HepG2 (cell line): ENCODE results near the gene C12orf43. TPM values are rescaled to one million over a fixed set of nuclear protein-coding genes. Genes with fewer than 3 reads are reported as not detected.

ENCODE experiments used
- ARID4A ChIP-seq: sonication (generic); formaldehyde crosslinking; IDR thresholded peaks from 2 replicates; pipeline ENCODE4 v1.5.0; 2020; ENCODE audit warnings: mild to moderate bottlenecking, missing genetic modification reagents, borderline replicate concordance
- ASH2L ChIP-seq: fragments of 300-600, 200-600 bp; sonication (generic); IDR thresholded peaks from 2 replicates; pipeline ENCODE4 v1.7.0; 2017; ENCODE audit warnings: low read depth, mild to moderate bottlenecking, moderate library complexity, mixed read lengths, low read length; ENCODE audit not compliant: insufficient read length
- BORCS8-MEF2B ChIP-seq: sonication (generic); formaldehyde crosslinking; IDR thresholded peaks from 2 replicates; pipeline ENCODE4 v1.8.0; 2022; ENCODE audit warnings: mild to moderate bottlenecking, missing genetic modification reagents
- DZIP1 ChIP-seq: sonication (generic); formaldehyde crosslinking; IDR thresholded peaks from 2 replicates; pipeline ENCODE4 v1.5.0; 2020; ENCODE audit warnings: mild to moderate bottlenecking, missing genetic modification reagents
- EEA1 ChIP-seq: sonication (generic); formaldehyde crosslinking; IDR thresholded peaks from 2 replicates; pipeline ENCODE4 v1.5.1; 2020; ENCODE audit warnings: mild to moderate bottlenecking, missing genetic modification reagents, borderline replicate concordance
- HNRNPL ChIP-seq: fragments of 200-400 bp; formaldehyde crosslinking; IDR thresholded peaks from 2 replicates; pipeline ENCODE4 v1.6.1; 2017; ENCODE audit warnings: mild to moderate bottlenecking, low read depth, low read length
- NFKBIZ ChIP-seq: IDR thresholded peaks from 2 replicates; pipeline ENCODE4 v1.6.1; 2018; ENCODE audit warnings: missing genetic modification reagents, missing compliant biosample characterization
- RCOR2 ChIP-seq: IDR thresholded peaks from 2 replicates; pipeline ENCODE4 v1.6.1; 2016; ENCODE audit warnings: missing biosample characterization, missing genetic modification reagents
- SETDB1 ChIP-seq: sonication (generic); formaldehyde crosslinking; IDR thresholded peaks from 2 replicates; pipeline ENCODE4 v1.5.1; 2020; ENCODE audit warnings: missing genetic modification reagents, mild to moderate bottlenecking, borderline replicate concordance
- SOX5 ChIP-seq: IDR thresholded peaks from 2 replicates; pipeline ENCODE4 v1.6.1; 2016; ENCODE audit warnings: borderline replicate concordance
- TSC22D2 ChIP-seq: sonication (generic); formaldehyde crosslinking; IDR thresholded peaks from 2 replicates; pipeline ENCODE4 v1.5.1; 2020; ENCODE audit warnings: missing genetic modification reagents, mild to moderate bottlenecking, borderline replicate concordance
- ZHX1 ChIP-seq: sonication (generic); formaldehyde crosslinking; IDR thresholded peaks from 2 replicates; pipeline ENCODE4 v1.8.1; 2022; ENCODE audit warnings: low read depth, mild to moderate bottlenecking, missing genetic modification reagents
- ZNF569 ChIP-seq: sonication (generic); formaldehyde crosslinking; IDR thresholded peaks from 2 replicates; pipeline ENCODE4 v1.5.0; 2020; ENCODE audit warnings: mild to moderate bottlenecking, missing genetic modification reagents, moderate library complexity, borderline replicate concordance
- ZNF639 ChIP-seq: conservative IDR thresholded peaks from 2 replicates; pipeline ENCODE4 v1.6.1; 2018; ENCODE audit warnings: missing genetic modification reagents
- ZNF672 ChIP-seq: sonication (generic); formaldehyde crosslinking; IDR thresholded peaks from 2 replicates; pipeline ENCODE4 v1.8.1; 2022; ENCODE audit warnings: missing genetic modification reagents
- ZNF75D ChIP-seq: sonication (generic); formaldehyde crosslinking; IDR thresholded peaks from 2 replicates; pipeline ENCODE4 v1.8.1; 2023; ENCODE audit warnings: missing genetic modification reagents, mild to moderate bottlenecking, borderline replicate concordance
- ZSCAN25 ChIP-seq: sonication (generic); formaldehyde crosslinking; IDR thresholded peaks from 2 replicates; pipeline ENCODE4 v1.8.0; 2022; ENCODE audit warnings: mild to moderate bottlenecking, missing genetic modification reagents
- polyA plus RNA-seq, 8 experiments: library from polyadenylated mRNA; depleted of rRNA in 3 of 8; stranded (reverse) in 7 of 8; unstranded in 1 of 8; fragments of >200 nt; fragmentation: Illumina TruSeq in 4 of 8; extraction: Trizol in 4 of 8; gene quantifications; 2 replicates each; pipeline versions ENCODE4 v1.2.1 to v1.2.3, GENCODE V29; 2011 to 2016; ENCODE audit warnings: low read depth in 4 of 8, missing spikeins in 1 of 8, mixed read lengths in 1 of 8; ENCODE audit not compliant: insufficient read depth in 1 of 8
- total RNA-seq, 5 experiments: library from RNA; depleted of rRNA; stranded (reverse); fragments of >200 nt; fragmentation: Illumina TruSeq; extraction: Trizol; gene quantifications; 2 replicates each; pipeline ENCODE4 v1.2.3, GENCODE V29; 2016; ENCODE audit warnings: low read depth in 1 of 5

Gene C12orf43
- total and polyA plus RNA-seq, 2 of the 13 experiments (the other 11 are each of a cell fraction or from before 2014, with no cell fraction given), result 7.9 to 11.1 TPM

GRCh38 chr12:120978296-120979219 is 37.7 kb downstream of the C12orf43 start, which contains the start of gene HNF1A (continued):
- TF ChIP-seq ASH2L (peak; percentile 96), EEA1 (no peak), BORCS8-MEF2B (peak; percentile 73), ZNF569 (CRISPR knock-in tag) (no peak), SOX5 (CRISPR knock-in tag) (peak; percentile 72), HNRNPL (peak; percentile 60; the same call in 1 of the 2 replicates), ZHX1 (CRISPR knock-in tag) (peak; percentile 70; the same call in 1 of the 2 replicates), NFKBIZ (CRISPR knock-in tag) (no peak), ARID4A (CRISPR knock-in tag) (peak; percentile 78), DZIP1 (CRISPR knock-in tag) (no peak), ZNF639 (CRISPR knock-in tag) (no peak), ZNF672 (CRISPR knock-in tag) (no peak), ZNF75D (CRISPR knock-in tag) (0 out of 2 replicates have a peak, but pooled peaks have one; percentile 61), RCOR2 (peak; percentile 74; the same call in 1 of the 2 replicates), SETDB1 (no peak), TSC22D2 (CRISPR knock-in tag) (no peak; the same call in 1 of the 2 replicates), ZSCAN25 (CRISPR knock-in tag) (peak; percentile 99)
